GM18867 (cell line): ENCODE data around the gene KCND1.

Source experiments
- ATAC-seq: cut with Tn5 transposase; IDR thresholded peaks from one replicate; pipeline ENCODE4 v1.9.1; 2021; ENCODE audit warnings: mild to moderate bottlenecking, moderate library complexity; ENCODE audit not compliant: unreplicated experiment

KCND1 gene

DNA sequence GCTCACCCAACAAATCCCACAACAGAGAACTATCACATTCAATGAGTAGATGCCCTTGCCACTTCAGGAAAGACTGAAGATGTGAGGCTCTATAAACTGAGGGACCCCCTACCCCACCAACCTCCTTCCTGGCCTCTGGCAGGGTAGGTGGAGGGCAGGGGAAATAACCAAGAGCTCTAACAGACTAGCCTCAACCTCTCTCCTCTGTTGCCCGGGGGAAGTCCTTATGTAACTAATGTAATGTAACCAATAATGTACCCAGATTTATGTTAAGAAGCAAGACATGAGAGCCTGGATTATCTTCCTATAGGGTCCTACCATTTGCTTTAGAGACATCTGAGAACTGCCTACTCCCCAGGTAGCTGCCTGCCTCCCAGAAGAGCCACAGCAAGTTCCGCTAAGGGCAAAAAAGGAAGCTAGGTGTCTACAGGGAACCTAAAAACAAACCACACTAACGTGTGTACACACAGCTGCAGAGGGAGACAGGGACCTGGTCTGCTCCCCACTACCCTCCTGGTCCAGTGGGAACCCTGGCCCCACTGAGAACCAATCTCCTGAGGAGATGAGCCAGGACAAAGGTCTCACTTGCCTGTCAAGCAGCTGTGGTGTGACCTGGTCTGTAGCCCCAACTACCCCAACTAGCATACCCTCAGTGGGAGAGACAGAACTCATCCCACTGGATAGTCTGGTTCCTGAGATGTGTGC, 32.0 kb downstream of the KCND1 start:
- no peak for ATAC-seq

DNA sequence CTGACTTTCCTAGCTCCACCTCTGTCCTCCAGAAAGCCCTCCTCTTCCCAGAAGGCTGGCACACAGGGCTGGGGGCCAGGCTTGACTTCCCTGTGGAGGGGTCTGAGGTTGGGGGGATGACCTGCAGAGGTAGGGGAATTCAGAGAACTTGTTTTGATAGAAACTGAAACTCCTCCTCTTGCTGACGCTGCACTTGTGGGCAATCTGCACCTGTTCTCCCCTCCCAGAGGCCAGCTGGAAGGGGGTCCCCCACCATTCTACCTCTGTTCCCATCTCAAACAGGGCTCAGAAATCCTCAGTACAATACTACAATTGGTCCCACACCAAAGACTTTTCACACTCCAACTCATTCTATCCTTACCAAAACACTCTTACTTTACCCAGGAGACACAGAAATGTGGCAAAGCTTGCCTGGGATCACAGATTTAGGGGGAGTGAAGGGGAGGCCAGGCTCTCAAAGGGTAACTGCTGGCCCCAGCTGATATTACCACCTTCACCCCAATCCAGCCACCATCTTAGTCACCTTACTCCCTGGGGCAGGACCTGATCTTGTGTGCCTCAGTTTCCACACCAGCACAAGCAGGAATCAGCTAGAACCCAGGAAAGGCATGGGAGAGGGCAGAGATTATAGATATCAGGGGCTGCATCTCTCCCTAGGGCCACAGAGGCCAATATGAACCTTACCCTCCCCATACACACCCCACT, 32.8 kb downstream of the KCND1 start:
- peak; percentile 56 for ATAC-seq

DNA sequence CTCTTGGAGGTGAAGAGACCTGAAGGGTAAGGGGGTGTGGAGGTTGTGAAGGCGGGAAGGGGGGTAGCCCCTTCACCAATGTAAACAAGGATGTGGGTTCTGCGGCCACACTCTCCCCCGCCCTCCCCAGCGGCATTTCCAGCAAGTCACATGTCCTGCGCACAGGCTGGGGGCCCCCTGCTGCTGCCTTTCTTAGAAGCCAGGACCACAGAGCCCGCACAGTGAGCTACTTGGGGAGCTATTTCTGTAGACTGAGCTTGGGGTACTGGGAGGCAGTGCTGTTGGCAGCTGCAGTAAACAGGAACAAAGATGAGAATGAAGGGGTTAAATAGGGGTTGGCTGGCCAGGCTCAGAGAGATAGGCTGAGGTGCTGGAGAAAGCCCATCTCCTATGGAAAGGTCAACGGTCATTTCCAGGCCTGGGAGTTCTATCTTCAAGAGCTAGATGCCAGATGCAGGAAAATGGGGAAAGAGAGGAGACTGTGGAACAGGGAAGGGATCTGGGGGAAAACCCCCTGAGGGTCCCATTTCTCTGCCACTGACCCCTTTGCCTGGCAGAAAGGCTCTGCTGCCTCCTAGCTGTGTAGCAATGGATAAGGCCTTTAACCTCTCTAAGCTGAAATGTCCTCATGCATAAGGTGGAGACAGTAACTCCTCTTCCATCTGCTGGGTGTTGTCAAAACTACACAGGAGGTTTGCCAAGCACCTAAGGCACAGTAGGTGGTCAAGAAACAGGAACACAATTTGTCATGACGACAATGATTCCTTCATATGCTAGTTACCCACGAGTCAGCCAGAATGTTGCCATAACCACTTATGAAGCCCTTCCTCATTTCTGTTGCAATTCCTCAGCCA, 34.4 kb downstream of the KCND1 start:
- peak; percentile 64 for ATAC-seq

DNA sequence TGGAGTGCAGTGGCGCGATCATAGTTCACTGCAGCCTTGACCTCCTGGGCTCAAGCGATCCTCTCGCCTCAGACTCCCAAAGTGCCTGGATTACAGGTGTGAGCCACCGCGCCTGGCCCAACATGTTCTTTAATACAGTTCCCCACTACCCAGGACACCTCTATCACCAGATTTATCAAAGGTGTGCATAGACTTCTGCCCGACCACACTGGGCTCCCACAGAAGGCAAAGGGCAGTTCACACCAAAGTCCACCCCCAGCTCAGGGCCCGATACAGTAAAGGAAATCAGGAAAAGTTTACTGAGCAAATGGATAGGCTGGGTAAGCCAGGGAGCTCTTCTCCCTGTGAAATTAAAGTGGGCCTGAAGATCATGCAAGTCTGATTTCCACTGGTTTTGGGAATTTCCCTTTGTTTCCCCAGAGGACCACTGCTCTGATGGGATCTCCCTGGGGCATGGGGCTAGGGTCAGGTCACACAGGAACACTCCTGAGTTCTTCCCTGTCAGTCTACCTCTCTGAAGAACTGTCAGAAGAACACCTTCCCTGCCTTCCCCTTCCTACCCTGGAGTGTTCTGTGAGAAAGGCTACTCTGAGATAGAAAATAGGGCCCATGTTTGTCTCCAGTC, 35.1 kb downstream of the KCND1 start:
- ATAC-seq: no peak

DNA sequence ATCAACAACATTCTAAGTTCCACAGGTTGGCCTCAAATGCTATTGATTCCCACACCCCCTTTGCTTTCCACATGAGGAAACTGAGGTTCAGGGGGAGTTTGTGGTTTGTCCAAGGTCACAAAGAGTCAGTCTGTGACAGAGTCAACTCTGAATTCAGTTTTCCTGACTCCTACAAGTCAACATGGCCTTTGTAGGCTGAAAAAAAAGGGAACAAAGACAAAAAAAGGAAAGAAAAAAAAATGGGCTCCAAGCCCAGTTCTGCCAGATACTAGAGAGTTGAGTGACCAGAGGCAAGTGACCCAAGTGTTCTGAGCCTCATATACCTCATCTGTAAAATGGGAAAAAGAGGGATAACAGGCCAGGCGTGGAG, 36.4 kb downstream of the KCND1 start:
- ATAC-seq: no peak

DNA sequence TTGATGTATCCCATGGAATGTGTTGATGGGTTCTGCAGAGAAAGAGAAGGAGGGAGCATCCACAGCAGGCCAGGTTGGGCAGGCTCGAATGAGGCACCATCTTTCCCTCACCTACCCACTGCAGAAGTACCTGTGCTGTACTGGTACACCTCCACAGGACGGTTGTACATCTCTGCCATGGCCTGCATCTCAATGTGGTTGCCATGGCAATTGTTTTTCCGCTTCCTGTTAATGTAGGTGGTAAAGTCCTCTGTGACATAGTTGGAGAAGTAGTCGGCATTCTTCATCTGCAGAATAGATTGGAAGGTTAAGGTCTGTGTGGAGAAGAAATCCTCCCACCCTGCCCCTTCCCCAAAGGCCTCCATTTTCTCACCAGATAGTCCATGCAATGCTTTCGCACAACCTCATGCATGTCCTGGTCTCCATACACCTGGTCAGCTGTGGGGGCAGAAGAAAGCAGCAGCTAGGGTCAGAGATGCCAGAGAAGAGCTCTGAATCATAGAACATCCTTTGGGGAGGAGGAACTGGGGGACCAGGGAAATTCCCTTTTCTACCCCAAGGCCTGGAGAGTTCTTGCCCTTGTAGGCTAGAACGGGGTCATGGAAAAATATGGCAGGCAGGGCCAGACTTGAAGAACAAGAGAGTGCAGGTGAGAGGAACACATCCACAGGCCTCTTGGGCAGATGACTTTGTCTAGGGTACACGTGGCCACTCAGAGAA, 36.9 kb downstream of the KCND1 start:
- ATAC-seq: no peak

DNA sequence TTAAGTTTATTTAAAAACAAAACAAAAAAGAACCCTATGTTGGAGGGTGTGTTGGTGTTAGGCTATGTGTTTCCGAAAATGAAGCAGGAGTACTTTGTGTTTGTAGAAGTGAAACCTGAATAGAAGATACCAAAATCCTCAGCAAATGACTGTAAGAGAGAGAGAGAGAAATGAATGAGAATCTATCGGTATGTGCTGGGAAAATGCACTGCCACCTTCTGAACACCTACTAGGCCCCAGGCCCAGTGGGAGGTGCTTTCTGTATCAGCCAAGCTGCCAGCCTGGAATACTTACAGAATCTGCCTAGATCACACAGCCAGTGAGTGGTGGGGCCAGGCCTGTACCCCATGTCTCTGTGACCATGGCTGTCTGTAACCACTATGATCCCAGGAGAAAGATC, 37.9 kb downstream of the KCND1 start:
- no peak for ATAC-seq

DNA sequence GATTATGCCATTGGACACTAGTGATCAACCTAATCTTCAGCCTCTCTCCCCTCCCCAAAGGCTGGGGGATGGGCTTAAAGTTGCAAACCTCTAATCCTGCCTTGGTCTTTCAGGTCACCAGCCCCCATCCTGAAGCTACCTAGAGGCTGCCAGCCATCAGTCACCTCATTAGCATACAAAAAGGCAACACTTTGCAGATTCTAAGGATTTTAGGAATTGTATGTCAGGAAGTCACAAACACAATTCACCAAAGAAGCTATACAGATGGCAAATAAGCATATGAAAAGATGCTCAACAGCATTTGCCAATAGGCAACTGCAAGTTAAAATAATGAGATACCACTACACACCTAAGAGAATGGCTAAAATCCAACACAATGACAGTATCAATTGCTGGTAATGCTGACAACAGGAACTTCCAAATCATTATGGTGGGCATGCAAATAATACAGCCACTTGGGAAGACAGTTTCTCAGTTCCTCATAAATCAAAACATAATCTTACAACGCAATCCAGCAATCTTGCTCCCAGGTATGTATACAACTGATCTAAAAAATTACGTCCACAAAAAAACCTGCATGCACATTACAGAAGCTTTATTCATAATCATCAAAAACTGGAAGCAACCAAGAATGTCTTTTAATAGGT, 43.8 kb downstream of the KCND1 start:
- ATAC-seq: no peak

DNA sequence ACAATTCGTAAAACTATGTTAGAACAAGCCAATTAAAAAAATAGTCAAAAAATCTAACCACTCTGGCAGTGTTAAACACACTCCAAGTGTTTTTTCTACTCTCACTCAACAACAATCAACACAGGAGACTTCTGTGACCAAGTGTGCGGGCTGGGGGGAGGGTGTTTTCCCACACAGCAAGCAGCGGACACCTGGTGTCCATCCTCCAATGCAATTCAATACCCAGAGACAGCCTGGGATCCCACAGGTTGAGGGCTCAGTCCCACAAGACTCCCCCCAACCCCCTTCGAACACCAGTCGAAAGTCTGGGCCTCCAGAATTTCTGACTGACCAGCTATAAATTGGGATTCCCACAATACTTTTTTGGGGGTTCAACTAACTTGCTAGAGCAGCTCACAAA, 44.5 kb downstream of the KCND1 start:
- ATAC-seq: no peak

DNA sequence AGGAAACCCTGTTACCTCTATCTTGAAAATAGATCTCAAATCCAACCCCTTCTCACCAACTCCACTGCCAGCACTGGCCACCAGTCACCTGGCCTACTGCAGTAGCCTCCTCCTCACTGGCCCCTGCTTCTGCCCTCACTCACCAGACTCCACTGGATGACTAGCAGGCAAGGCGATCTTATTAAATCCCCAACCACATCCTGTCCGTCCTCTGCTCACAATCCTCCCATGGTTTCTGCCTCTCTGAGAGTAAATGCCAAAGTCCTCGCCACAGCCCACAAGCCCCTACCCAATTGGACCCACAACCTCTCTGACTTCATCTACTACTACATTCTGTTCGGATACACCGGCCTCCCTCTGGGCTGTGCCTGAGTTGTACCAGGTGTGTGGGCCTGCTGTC, 47.4 kb downstream of the KCND1 start:
- ATAC-seq: no peak

DNA sequence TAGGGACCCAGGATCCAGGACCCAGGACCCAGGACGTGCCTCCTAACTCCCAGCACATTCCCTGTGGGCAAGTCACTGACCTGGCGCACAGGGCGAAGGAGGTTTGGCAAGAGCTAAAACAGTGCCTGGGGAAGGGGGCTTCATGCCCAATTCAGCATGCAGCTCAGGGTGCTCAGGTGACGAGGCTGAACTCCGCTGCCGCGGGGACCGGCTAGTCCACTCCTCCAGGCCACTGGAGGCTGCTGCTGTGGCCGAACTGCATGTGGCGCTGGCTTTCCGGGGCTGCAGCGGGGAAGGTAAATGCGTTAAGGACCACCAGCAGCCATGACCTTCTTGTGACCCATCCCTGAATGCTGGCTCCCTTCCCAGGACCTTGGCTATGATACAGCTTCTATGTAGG, 47.9 kb downstream of the KCND1 start:
- no peak for ATAC-seq

DNA sequence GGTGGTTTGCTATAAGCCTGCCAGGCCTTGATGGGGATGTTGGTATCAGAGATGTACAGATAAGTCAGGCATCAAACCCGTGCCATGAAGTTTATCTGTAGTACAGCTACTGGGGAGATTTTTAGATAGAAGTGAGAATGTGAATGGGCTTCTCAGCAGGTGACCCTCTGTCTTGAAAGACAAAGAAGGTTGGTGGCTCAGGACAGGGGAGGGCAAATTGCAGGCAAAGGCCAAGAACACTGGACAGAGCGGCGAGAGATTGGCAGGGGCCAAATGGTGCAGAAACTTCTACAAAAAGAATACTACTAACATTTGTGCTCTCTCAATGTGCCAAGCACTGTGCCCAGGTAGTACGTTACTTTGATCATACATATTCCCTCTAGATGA, 50.9 kb downstream of the KCND1 start:
- no peak for ATAC-seq

DNA sequence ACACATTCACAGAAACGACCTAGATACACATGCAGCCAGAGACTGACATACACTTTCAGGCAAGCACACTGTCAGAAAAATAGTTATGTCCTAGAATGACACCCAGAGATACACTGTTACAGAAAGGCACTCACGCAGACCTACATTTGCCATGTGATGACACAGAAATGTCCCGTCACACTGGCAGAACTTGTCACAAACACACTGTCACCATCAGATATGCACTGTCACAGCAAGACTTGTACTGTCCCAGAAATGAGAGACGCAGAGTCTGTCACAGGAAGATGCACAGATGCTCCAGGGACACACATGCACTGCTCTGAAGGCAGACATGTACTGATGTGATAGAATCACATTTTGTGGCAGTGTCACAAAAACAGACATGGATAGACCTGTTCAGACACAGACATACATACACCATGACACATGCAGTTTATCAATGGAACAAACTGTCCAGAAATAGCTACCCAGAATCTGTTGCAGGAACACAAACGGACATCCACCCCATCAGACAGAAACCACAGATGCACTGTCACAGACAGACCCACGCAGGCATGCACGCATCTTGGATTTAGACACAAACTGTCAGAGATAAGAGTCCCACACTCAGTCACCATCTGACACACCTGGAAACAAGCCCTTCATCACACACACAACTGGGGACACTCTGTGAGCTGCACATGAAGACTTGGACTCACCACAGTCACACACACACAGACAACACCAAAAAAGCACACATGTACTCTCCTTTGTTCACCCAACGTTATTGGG, 51.5 kb downstream of the KCND1 start:
- ATAC-seq: no peak

DNA sequence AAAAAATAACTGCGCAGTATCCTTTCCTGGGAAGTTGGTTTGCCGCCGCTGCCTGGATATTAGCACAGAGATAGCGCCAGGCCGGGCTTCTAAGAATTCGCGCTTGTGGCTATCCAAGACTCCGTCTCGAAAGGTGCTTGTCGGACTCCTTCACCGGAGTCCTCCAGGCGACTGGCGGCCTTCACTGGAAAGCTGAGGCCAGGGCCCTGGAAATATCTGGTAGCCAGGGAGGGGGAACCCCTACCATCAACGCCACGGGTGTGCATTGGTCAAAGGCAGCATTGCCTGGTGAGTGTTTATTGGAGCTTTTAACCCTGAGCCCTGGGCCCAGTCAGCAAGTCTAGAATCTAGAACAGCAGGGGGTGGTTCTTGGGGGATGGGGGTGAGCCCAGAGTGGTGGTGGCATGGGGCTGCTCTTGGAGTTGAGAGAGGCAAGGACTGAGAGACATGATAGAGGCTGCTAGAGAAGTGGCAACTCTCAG, 52.2 kb downstream of the KCND1 start:
- ATAC-seq: no peak

DNA sequence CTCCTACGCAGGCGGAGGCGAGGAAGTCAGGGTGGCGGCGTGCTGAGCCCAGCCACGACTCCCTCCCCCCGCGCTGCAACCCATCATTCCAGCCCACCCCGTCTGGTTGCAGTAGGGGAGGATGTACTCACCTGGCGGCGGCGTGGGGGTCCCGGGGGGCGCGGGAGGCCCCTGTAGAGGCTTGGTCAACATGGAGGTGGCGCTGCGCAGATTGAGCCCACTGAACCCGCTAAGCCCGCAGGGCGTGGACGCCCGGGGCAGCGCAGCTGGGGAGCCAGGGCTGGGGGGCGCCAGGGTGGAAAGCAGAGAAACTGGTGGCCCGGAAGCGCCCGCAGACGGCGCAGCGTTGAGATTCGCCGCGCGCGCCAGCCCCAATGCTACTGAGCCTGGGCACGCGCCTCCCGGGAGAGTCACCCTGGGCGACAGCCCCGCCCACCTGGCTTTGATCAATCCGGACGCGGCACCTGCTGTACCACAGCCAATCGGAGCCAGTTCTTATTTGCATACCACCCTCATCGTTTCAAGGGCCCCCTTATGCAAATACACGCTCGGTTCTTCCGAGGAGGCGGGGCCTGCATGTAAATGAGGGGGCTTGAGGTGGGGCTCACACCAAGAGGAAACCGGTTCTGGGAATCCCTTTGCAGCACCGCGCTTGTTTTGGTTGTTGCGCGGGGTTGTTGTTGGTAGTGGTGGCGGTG, 52.9 kb downstream of the KCND1 start, which contains the start of gene PIM2:
PIM2 (minus strand) TSS at position 382 of the 698 bp plus-strand sequence; CDS start at position 192, 190 bp downstream.
- peak; percentile 64 for ATAC-seq

DNA sequence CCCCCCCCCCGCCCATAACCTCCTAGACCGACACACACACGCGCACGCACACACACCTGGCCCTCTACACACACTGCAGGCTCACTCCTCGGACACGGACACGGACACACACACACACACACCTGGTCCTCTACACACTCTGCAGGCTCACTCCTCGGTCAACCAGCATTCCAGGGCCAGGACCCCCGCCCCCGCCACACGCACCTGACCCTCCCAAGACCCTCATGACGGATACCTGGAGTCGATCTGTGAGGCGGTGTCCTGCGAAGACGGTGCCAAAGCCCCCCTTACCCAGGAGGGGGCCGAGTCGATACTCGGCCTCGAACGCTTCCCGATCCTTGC, 53.4 kb downstream of the KCND1 start:
- ATAC-seq: no peak

DNA sequence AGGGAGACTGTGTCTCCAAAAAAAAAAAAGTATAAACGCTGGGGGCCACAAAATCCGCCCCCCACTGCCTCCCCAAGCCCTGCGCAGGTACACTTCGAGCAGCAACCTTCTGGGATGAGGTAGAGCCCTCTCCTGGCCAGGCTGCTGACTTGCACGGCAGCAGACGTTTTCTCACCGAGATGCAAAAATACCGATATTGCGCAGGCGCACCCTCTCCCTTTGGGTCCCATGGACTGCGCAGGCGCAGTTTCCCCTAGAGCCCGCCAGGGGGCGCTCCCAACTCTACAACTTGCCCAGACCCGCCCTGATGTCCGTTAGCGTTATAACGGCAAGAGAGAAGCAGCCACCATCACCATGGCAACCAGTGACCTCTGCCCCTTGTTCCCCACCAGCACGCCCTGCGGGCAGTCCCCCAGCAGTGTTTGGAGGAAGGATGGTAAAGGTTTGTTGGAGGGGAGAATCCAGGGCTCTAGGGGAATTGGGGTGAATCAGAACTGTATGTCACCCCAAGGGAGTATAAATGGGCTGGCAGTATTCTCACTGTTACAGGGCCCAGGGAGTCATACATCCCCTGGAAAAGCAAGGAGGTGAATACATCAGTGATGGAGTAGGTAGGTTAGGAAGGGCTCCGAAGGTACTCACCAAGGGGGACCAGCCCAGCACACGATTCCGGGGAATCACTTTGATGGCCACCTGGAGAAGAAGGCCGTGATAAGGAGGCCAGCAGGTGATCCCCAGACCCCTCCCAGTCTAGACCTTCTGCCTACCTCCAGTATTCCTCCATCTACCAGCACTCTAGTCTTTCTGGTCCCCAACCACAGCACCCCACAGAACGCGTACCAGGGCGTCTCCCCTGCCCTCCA, 54.3 kb downstream of the KCND1 start:
- peak; percentile 46 for ATAC-seq
